ENCODE results near the gene MEPCE.

Gene MEPCE

DNA sequence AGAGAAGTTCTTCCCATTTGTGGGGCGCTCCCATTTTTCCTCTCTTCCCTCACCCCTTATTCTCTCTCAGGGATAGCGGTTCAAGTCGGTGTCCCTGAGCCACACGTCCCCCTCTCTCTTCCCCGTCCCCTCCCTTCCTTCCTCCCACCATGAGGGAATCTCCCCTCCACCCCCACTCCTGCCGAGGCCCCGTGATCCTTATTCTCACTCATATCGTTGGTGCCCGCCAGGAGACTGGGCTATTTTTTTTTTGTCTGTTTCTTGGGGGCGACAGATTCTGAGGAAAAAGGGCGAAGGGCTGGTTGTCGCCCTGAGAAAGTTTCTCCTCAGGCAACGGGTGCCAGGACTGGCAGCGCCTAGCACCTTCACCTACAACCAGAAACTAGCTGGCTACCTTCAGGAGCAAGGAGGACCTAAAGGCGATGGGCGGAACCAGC lies 1.9 kb upstream of the MEPCE start:
- H3K4me1 ChIP-seq (ENCODE audit: control insufficient read depth, insufficient read depth, low read length), result peaks cover 14% of the 10 kb centered on the region
- no peak overlapping the region for H3K9ac ChIP-seq (ENCODE audit: low read depth, low read length)
- peak overlapping the region; percentile 100 for H3K27ac ChIP-seq (ENCODE audit: low read depth, low read length)
- peaks cover 7% of the 10 kb centered on the region for H3K27me3 ChIP-seq (ENCODE audit: control insufficient read depth, insufficient read depth, low read length)
- H3K36me3 ChIP-seq (ENCODE audit: control insufficient read depth, insufficient read depth, low read length), result peaks cover 21% of the 10 kb centered on the region
- no peaks in the 10 kb centered on the region for H3K9me3 ChIP-seq (ENCODE audit: control insufficient read depth, insufficient read depth, low read length)
- H3K4me3 ChIP-seq (ENCODE audit: low read depth, low read length), result peak overlapping the region; percentile 83; the same call in 1 of the 2 replicates

DNA sequence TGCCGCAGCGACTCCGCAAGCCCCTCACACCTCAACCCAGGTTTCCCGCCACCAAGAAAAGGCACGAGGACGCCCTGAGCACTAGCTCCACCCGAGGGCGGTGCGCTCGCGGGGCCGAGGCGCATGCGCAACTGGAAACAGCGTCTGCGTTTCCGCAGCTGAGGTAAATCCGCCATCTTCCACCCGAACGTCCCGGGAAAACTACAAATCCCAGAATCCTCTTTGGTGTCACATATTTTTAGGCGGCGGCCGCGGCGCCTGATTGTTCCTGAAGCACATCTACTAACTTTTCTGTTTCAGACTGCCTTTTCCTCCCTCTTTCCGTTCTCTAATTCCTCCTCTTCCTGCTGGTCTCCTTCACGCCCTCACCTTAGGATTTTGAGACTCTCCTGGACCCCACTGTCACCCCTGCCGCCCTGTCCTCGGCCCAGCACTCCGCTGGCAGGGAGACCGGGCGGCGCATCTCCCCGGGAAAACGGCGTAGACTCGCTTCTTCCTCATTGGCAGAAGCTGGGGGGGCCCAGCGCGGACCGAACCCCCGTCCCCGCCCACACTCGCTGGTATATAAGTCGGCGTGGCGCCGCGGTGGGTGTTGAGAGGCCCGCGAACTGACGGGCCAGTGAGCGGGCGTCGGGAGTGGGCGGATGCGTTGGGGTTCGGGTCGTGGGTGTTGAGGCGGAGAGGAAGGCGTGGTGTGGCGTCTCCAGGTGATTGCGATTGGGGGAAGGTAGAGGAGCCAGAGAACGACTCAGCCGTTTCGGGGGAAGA lies 1.2 kb upstream of the MEPCE start, which contains the start of gene ZCWPW1:
TSS of gene ZCWPW1 (minus strand) at position 505 of the 768 bp plus-strand sequence. CDS start 8,054 bp downstream, outside the sequence.
- Histone ChIP-seq H3K9me3 (ENCODE audit: control insufficient read depth, insufficient read depth, low read length) (no peaks in the 10 kb centered on the region), H3K27ac (ENCODE audit: low read depth, low read length) (peak within 1 kb of the TSS; percentile 100)

DNA sequence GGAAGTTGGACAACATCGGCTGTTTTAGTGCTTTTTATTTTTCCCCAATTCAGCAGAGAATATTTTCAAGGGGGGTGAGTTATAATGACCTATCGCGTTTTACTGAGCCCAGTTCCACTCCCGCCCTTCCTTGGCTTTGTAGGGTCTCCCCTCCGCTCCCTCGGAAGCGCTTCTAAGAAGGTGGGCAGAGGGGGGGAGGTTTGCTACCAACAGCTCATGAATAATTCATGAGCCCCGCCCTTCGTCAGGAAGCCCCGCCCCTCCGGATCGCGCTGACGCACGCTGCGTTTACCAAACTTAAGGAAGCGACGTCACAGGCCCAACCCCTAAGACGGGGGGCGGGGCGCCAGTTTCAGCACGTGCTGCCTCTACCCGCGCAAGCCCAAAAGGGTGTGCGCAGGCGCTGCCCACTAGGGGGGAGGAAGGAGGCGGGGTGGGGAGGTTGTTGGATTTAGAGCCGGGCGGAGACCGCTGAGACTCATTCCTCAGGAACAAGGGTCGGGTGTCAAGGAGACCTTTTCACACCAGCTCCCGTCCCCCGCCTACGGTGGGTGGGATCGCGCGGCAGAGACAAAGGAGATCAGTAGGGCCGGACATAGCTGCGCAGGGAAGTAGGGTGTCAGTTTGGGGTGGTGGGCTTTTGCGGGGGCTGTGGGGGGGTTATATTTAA lies 529 bp upstream of the MEPCE start:
- peak overlapping the region; percentile 83 for H3K4me3 ChIP-seq (ENCODE audit: low read depth, low read length)
- H3K9ac ChIP-seq (ENCODE audit: low read depth, low read length), result peak overlapping the region; percentile 90
- H3K4me1 ChIP-seq (ENCODE audit: control insufficient read depth, insufficient read depth, low read length), result peaks cover 14% of the 10 kb centered on the region
- peak overlapping the region; percentile 100 for H3K27ac ChIP-seq (ENCODE audit: low read depth, low read length)
- peaks cover 7% of the 10 kb centered on the region for H3K27me3 ChIP-seq (ENCODE audit: control insufficient read depth, insufficient read depth, low read length)
- H3K36me3 ChIP-seq (ENCODE audit: control insufficient read depth, insufficient read depth, low read length), result peaks cover 34% of the 10 kb centered on the region
- no peaks in the 10 kb centered on the region for H3K9me3 ChIP-seq (ENCODE audit: control insufficient read depth, insufficient read depth, low read length)

More for the DNA sequence above, 1.2 kb upstream of the MEPCE start, which contains the start of gene ZCWPW1:
- Histone ChIP-seq H3K4me1 (ENCODE audit: control insufficient read depth, insufficient read depth, low read length) (peaks cover 14% of the 10 kb centered on the region), H3K27me3 (ENCODE audit: control insufficient read depth, insufficient read depth, low read length) (peaks cover 7% of the 10 kb centered on the region), H3K9ac (ENCODE audit: low read depth, low read length) (peak within 1 kb of the TSS; percentile 90), H3K36me3 (ENCODE audit: control insufficient read depth, insufficient read depth, low read length) (peaks cover 27% of the 10 kb centered on the region), H3K4me3 (ENCODE audit: low read depth, low read length) (peak within 1 kb of the TSS; percentile 83)

DNA sequence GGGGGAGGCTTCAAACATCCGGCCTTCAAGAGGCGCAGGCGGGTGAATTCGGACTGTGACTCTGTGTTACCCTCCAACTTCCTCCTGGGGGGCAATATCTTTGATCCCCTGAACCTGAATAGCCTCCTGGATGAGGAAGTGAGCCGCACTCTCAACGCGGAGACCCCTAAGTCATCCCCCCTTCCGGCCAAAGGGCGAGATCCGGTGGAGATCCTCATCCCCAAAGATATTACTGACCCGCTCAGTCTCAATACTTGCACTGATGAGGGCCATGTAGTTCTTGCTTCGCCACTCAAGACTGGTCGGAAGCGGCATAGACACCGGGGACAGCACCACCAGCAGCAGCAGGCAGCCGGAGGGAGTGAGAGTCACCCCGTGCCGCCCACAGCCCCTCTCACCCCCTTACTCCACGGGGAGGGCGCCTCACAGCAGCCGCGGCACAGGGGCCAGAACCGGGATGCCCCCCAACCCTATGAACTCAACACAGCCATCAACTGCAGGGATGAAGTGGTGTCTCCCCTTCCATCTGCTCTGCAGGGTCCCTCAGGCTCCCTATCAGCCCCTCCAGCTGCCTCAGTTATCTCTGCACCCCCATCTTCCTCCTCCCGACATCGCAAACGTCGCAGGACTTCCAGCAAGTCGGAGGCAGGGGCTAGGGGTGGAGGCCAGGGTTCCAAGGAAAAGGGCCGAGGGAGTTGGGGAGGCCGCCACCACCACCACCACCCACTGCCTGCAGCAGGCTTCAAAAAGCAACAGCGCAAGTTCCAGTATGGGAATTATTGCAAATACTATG lies 1.1 kb downstream of the MEPCE start:
- H3K4me3 ChIP-seq (ENCODE audit: low read depth, low read length), result peak overlapping the region; percentile 83
- peak overlapping the region; percentile 41; the same call in 1 of the 2 replicates for H3K9ac ChIP-seq (ENCODE audit: low read depth, low read length)
- H3K27me3 ChIP-seq (ENCODE audit: control insufficient read depth, insufficient read depth, low read length), result peaks cover 7% of the 10 kb centered on the region
- peaks cover 14% of the 10 kb centered on the region for H3K4me1 ChIP-seq (ENCODE audit: control insufficient read depth, insufficient read depth, low read length)
- H3K36me3 ChIP-seq (ENCODE audit: control insufficient read depth, insufficient read depth, low read length), result peaks cover 42% of the 10 kb centered on the region
- H3K9me3 ChIP-seq (ENCODE audit: control insufficient read depth, insufficient read depth, low read length), result no peaks in the 10 kb centered on the region
- peak overlapping the region; percentile 100 for H3K27ac ChIP-seq (ENCODE audit: low read depth, low read length)

DNA sequence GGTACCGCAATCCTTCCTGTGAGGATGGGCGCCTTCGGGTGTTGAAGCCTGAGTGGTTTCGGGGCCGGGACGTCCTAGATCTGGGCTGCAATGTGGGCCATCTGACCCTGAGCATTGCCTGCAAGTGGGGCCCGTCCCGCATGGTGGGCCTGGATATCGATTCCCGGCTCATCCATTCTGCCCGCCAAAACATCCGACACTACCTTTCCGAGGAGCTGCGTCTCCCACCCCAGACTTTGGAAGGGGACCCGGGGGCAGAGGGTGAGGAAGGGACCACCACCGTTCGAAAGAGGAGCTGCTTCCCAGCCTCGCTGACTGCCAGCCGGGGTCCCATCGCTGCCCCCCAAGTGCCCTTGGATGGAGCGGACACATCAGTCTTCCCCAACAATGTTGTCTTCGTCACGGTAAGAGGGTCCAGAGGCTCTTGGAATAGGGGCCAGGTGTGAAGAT lies 1.7 kb downstream of the MEPCE start:
- H3K27me3 ChIP-seq (ENCODE audit: control insufficient read depth, insufficient read depth, low read length), result peaks cover 7% of the 10 kb centered on the region
- peaks cover 14% of the 10 kb centered on the region for H3K4me1 ChIP-seq (ENCODE audit: control insufficient read depth, insufficient read depth, low read length)
- peaks cover 42% of the 10 kb centered on the region for H3K36me3 ChIP-seq (ENCODE audit: control insufficient read depth, insufficient read depth, low read length)
- peak overlapping the region; percentile 100 for H3K27ac ChIP-seq (ENCODE audit: low read depth, low read length)
- H3K9me3 ChIP-seq (ENCODE audit: control insufficient read depth, insufficient read depth, low read length), result no peaks in the 10 kb centered on the region
- no peak overlapping the region for H3K4me3 ChIP-seq (ENCODE audit: low read depth, low read length)
- H3K9ac ChIP-seq (ENCODE audit: low read depth, low read length), result no peak overlapping the region

DNA sequence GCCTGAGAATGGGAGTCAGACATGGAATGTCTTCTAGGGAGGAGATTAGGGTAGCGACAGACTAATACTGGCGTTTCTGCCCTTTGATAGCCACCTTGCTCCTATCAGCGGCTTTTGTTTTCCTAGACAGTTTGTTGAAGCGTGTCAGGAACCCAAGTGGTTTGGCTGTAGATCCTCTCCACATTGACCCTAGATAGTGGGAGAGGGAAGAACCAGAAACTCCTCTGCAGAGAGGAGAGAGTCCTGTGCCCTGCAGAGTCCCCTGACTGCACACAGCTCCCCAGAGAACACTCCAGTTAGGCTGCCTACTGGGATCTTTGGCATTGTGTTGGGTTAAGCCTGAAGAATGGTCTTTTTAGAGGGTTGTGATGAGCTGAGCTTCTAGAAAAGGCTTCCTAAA lies 2.4 kb downstream of the MEPCE start:
- Histone ChIP-seq H3K4me3 (ENCODE audit: low read depth, low read length) (no peak overlapping the region; the same call in 1 of the 2 replicates), H3K9ac (ENCODE audit: low read depth, low read length) (no peak overlapping the region), H3K36me3 (ENCODE audit: control insufficient read depth, insufficient read depth, low read length) (peaks cover 42% of the 10 kb centered on the region), H3K9me3 (ENCODE audit: control insufficient read depth, insufficient read depth, low read length) (no peaks in the 10 kb centered on the region), H3K27ac (ENCODE audit: low read depth, low read length) (no peak overlapping the region), H3K4me1 (ENCODE audit: control insufficient read depth, insufficient read depth, low read length) (peaks cover 14% of the 10 kb centered on the region), H3K27me3 (ENCODE audit: control insufficient read depth, insufficient read depth, low read length) (peaks cover 7% of the 10 kb centered on the region)

DNA sequence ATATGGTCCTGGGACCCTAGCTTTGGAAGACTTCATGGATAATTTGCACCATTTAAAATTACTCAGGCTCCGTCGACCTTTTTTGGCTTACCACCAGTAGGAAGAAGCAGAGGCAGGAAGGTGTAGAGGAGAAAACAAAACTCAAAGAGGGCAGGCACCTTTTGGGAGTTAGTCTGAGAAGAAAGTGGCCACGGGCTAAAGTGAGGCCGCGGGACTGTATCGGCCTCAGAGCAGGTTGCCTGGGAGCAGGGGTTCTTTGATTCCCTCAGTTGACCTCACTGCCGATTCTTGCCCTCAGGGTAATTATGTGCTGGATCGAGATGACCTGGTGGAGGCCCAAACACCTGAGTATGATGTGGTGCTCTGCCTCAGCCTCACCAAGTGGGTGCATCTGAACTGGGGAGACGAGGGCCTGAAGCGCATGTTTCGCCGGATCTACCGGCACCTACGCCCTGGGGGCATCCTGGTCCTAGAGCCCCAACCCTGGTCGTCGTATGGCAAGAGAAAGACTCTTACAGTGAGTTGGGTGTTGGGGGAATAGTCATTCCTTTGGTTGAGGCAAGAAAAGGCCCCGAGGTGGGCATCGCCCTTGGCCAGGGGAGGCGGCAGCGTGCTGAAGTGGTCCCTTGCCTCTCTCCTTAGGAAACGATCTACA lies 3.1 kb downstream of the MEPCE start:
- no peak overlapping the region for H3K27ac ChIP-seq (ENCODE audit: low read depth, low read length)
- no peaks in the 10 kb centered on the region for H3K9me3 ChIP-seq (ENCODE audit: control insufficient read depth, insufficient read depth, low read length)
- H3K4me1 ChIP-seq (ENCODE audit: control insufficient read depth, insufficient read depth, low read length), result peaks cover 14% of the 10 kb centered on the region
- H3K36me3 ChIP-seq (ENCODE audit: control insufficient read depth, insufficient read depth, low read length), result peaks cover 42% of the 10 kb centered on the region
- peaks cover 3% of the 10 kb centered on the region; the same call in 1 of the 2 replicates for H3K27me3 ChIP-seq (ENCODE audit: control insufficient read depth, insufficient read depth, low read length)
- no peak overlapping the region for H3K9ac ChIP-seq (ENCODE audit: low read depth, low read length)
- H3K4me3 ChIP-seq (ENCODE audit: low read depth, low read length), result no peak overlapping the region

DNA sequence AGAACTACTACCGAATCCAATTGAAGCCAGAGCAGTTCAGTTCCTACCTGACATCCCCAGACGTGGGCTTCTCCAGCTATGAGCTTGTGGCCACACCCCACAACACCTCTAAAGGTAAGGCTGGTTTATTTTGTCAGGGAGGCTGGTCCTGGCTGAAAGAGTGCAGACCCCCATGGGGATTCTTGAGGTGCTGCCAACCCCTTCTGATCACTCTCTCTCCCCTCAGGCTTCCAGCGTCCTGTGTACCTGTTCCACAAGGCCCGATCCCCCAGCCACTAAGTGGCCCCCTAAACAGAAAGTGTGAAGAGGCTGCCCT lies 3.6 kb downstream of the MEPCE start:
- Histone ChIP-seq H3K36me3 (ENCODE audit: control insufficient read depth, insufficient read depth, low read length) (peaks cover 42% of the 10 kb centered on the region), H3K9me3 (ENCODE audit: control insufficient read depth, insufficient read depth, low read length) (no peaks in the 10 kb centered on the region), H3K4me1 (ENCODE audit: control insufficient read depth, insufficient read depth, low read length) (peaks cover 14% of the 10 kb centered on the region), H3K27ac (ENCODE audit: low read depth, low read length) (no peak overlapping the region), H3K9ac (ENCODE audit: low read depth, low read length) (no peak overlapping the region), H3K4me3 (ENCODE audit: low read depth, low read length) (no peak overlapping the region), H3K27me3 (ENCODE audit: control insufficient read depth, insufficient read depth, low read length) (no peaks in the 10 kb centered on the region)

DNA sequence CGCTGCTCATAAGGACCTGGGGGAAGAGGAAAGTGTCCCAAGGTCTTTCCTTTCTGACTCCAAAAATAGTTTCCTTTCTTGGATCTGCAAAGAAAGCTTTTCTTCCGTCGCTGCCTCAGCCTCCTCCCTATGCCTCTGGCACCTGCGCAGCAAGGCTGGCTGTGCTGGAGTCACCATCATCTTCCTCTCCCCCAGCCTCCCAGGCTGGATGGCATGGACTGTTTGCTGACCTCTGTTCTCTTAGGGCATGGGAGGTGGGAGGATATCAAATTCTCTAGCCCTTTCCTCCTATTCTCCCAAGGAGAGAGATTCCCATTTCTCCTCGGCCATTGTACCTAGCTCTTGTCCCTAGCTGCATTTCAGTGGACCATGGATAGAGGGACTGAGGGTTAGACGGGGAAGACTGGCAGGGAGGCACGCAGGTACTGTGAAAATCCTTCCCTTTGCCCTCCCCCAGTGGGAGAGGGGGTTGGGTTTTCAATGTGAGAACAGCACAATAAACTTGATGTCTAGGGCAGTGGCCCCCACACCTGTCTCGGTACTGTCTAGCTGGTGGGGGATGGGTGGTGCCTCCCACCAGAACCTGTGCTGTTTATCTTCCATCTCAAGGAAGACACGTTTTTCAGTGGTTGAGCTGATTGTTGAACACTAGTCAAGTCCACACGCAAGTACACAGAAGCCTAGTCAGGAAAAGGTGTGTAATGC lies 4.1 kb downstream of the MEPCE start:
- peaks cover 14% of the 10 kb centered on the region for H3K4me1 ChIP-seq (ENCODE audit: control insufficient read depth, insufficient read depth, low read length)
- H3K4me3 ChIP-seq (ENCODE audit: low read depth, low read length), result no peak overlapping the region
- peak overlapping the region; percentile 26 for H3K27ac ChIP-seq (ENCODE audit: low read depth, low read length)
- no peaks in the 10 kb centered on the region for H3K27me3 ChIP-seq (ENCODE audit: control insufficient read depth, insufficient read depth, low read length)
- H3K9ac ChIP-seq (ENCODE audit: low read depth, low read length), result no peak overlapping the region
- H3K9me3 ChIP-seq (ENCODE audit: control insufficient read depth, insufficient read depth, low read length), result no peaks in the 10 kb centered on the region
- H3K36me3 ChIP-seq (ENCODE audit: control insufficient read depth, insufficient read depth, low read length), result peaks cover 42% of the 10 kb centered on the region

All from HUES48 (cell line).